Activated CD4-positive, alpha-beta T cell treated with anti-CD3 and anti-CD28 coated beads for 36 hours (primary cell): Measurements from ENCODE around the gene VIPAS39. TPM values are rescaled to one million over a fixed set of nuclear protein-coding genes. Genes with fewer than 3 reads are reported as not detected.

Experiments used
- ATAC-seq: fragments of 200-7000 bp; cut with Tn5 transposase; one replicate; pipeline ENCODE4 v1.10.0; 2021; ENCODE audit warnings: mild to moderate bottlenecking, moderate library complexity
- CTCF ChIA-PET: fragments of 350-600 bp; sonication (Branson Sonifier 250); formaldehyde crosslinking; loops from one replicate; lab custom pipeline; 2021; ENCODE audit warnings: antibody characterized with exemption; lab: Charles Lee
- POLR2A ChIA-PET: fragments of 350-600 bp; sonication (Branson Sonifier 250); formaldehyde crosslinking; loops from one replicate; lab custom pipeline; 2021; ENCODE audit warnings: antibody characterized with exemption, inconsistent platforms; lab: Charles Lee
- DNase-seq: peaks from one replicate; pipeline ENCODE4 v3.0.0-alpha.2; 2020
- H3K27ac Mint-ChIP-seq: one replicate; pipeline ENCODE4 v1.8.0; 2021; ENCODE audit warnings: mixed read lengths
- H3K27me3 Mint-ChIP-seq: one replicate; pipeline ENCODE4 v1.8.0; 2021; ENCODE audit warnings: mixed read lengths
- H3K36me3 Mint-ChIP-seq: one replicate; pipeline ENCODE4 v1.8.0; 2021; ENCODE audit warnings: low read depth, mixed read lengths
- H3K4me1 Mint-ChIP-seq: one replicate; pipeline ENCODE4 v1.8.0; 2021; ENCODE audit warnings: mixed read lengths
- H3K4me3 Mint-ChIP-seq: one replicate; pipeline ENCODE4 v1.8.0; 2021; ENCODE audit warnings: mild to moderate bottlenecking, moderate library complexity, mixed read lengths
- H3K9me3 Mint-ChIP-seq: one replicate; pipeline ENCODE4 v1.8.0; 2021; ENCODE audit warnings: low read depth, mixed read lengths
- intact Hi-C, 2 experiments: fragments of 100-400 bp; cut with DNase I in 1 of 2; cut with micrococcal nuclease in 1 of 2; formaldehyde crosslinking; loops; one replicate each; pipeline versions ENCODE4 v1.14.2 to v1.15.1; 2022 to 2024; cut with DNase I, micrococcal nuclease
- total RNA-seq, 2 experiments: library from RNA; stranded (reverse); gene quantifications; one replicate each; pipeline ENCODE4 v1.2.3, GENCODE V29; 2021

VIPAS39 gene
- total RNA-seq, 2 experiments from 2014 or later, result 16.4 to 20.1 TPM

DNA sequence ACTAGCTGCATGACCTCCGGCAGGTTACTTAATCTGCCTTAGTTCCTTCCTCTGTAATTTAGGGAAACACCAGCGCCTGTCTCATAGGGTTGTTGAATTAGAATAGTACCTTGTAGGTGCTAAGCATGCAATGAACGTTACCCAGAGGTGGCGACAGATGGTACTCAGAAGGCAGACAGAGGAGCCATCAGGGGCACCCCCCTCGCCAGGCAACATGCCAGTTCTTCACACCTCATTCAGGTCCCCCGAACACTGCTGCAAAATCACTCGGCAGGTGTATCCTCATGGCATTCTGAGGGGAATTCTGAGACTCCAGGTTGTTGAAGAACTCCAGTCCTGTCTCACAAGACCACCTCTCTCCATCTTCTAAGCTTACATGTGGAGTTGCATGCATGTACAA lies 31.2 kb upstream of the VIPAS39 start:
- ATAC-seq (no peak), DNase-seq (no peak)
- Mint-ChIP-seq H3K4me1 (no peaks in the 10 kb centered on the region), H3K36me3 (no peaks in the 10 kb centered on the region), H3K9me3 (no peaks in the 10 kb centered on the region), H3K27me3 (no peaks in the 10 kb centered on the region), H3K27ac (no peak overlapping the region), H3K4me3 (no peak overlapping the region)
- ChIA-PET CTCF (no interaction called here), POLR2A (interaction anchor here (0.5 kb wide), 1 partner anchor 337 kb away, joined by 5 read pairs; no protein-coding TSS in a partner anchor)
- intact Hi-C loops, result no loop called here

DNA sequence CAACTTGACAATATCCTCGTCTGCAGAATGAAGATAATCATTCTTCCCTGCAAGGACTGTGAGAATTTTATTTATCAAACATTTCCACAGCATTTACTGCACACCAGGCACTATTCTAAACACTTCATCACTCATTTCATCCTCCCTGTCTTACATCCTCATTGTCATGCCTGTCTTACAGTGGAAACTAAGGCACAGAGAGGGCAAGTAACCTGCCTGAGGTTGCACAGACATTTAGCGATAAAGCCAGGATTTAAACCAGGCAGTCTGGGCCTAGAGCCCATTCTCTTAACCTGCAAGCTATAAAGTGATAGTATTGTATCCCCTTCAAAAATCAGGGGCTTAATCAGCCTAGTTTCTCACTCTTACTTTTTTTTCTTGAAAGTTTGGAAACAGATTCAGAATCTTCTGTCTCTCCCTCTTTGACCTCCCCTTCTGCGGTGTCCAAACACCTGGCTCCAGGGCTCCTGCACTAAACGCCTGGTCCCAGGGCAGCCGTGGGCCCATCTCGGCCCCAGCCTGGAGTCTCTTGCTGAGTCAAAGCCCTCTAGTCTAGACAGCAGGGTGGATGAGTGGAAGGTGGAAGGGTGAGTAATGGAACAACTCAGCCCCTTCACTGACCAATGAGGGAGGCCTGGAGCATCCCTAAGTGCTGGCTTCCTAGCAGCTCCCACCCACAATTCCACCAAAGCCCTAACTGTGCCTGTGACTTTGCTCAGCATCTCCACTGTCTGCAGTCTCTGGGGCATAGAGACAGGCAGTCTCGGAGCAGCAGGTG lies 28.7 kb upstream of the VIPAS39 start:
- H3K27ac Mint-ChIP-seq, result no peak overlapping the region
- intact Hi-C loops, result no loop called here
- ChIA-PET CTCF (interaction anchor here (0.7 kb wide), 1 partner anchor 88 kb away, joined by 3 read pairs; no protein-coding TSS in a partner anchor), POLR2A (interaction anchor here (0.6 kb wide), 1 partner anchor 310 kb away, joined by 4 read pairs; no protein-coding TSS in a partner anchor)
- no peaks in the 10 kb centered on the region for H3K27me3 Mint-ChIP-seq
- H3K9me3 Mint-ChIP-seq, result no peaks in the 10 kb centered on the region
- no peaks in the 10 kb centered on the region for H3K36me3 Mint-ChIP-seq
- no peak overlapping the region for H3K4me3 Mint-ChIP-seq
- no peak for ATAC-seq
- no peak for DNase-seq
- H3K4me1 Mint-ChIP-seq, result no peaks in the 10 kb centered on the region

GRCh38 chr14:77485256-77485655 lies 27.9 kb upstream of the VIPAS39 start:
- intact Hi-C loops, result no loop called here
- Mint-ChIP-seq H3K4me3 (no peak overlapping the region), H3K27ac (no peak overlapping the region), H3K4me1 (no peaks in the 10 kb centered on the region), H3K36me3 (no peaks in the 10 kb centered on the region), H3K9me3 (no peaks in the 10 kb centered on the region), H3K27me3 (no peaks in the 10 kb centered on the region)
- DNase-seq, result no peak
- POLR2A ChIA-PET, result no interaction called here
- CTCF ChIA-PET, result no interaction called here
- no peak for ATAC-seq

- no peak for ATAC-seq
- ChIA-PET POLR2A (interaction anchor here (1.0 kb wide), 1 partner anchor 16 kb away, joined by 3 read pairs; the partner anchor contains the start of gene ISM2), CTCF (no interaction called here)
- H3K27ac Mint-ChIP-seq, result no peak overlapping the region
- no peaks in the 10 kb centered on the region for H3K27me3 Mint-ChIP-seq
- no peaks in the 10 kb centered on the region for H3K4me1 Mint-ChIP-seq
- H3K9me3 Mint-ChIP-seq, result no peaks in the 10 kb centered on the region
- DNase-seq, result no peak
- intact Hi-C loops, result no loop called here
- no peak overlapping the region for H3K4me3 Mint-ChIP-seq
- H3K36me3 Mint-ChIP-seq, result no peaks in the 10 kb centered on the region
Measured at GRCh38 chr14:77482422-77482821, 25.0 kb upstream of the VIPAS39 start.

GRCh38 chr14:77478796-77479195 lies 21.4 kb upstream of the VIPAS39 start:
- H3K27ac Mint-ChIP-seq, result no peak overlapping the region
- ChIA-PET POLR2A (no interaction called here), CTCF (no interaction called here)
- no peak for DNase-seq
- H3K4me3 Mint-ChIP-seq, result no peak overlapping the region
- H3K36me3 Mint-ChIP-seq, result no peaks in the 10 kb centered on the region
- no peaks in the 10 kb centered on the region for H3K4me1 Mint-ChIP-seq
- no peaks in the 10 kb centered on the region for H3K27me3 Mint-ChIP-seq
- no peak for ATAC-seq
- intact Hi-C loops, result no loop called here
- H3K9me3 Mint-ChIP-seq, result no peaks in the 10 kb centered on the region

GRCh38 chr14:77478029-77478428 lies 20.6 kb upstream of the VIPAS39 start:
- Mint-ChIP-seq H3K4me1 (no peaks in the 10 kb centered on the region), H3K27me3 (no peaks in the 10 kb centered on the region), H3K36me3 (no peaks in the 10 kb centered on the region), H3K4me3 (no peak overlapping the region), H3K9me3 (no peaks in the 10 kb centered on the region), H3K27ac (no peak overlapping the region)
- ChIA-PET POLR2A (interaction anchor here (0.6 kb wide), 1 partner anchor 14 kb away, joined by 9 read pairs; no protein-coding TSS in a partner anchor), CTCF (no interaction called here)
- DNase-seq, result no peak
- intact Hi-C loops, result no loop called here
- ATAC-seq, result no peak

DNA sequence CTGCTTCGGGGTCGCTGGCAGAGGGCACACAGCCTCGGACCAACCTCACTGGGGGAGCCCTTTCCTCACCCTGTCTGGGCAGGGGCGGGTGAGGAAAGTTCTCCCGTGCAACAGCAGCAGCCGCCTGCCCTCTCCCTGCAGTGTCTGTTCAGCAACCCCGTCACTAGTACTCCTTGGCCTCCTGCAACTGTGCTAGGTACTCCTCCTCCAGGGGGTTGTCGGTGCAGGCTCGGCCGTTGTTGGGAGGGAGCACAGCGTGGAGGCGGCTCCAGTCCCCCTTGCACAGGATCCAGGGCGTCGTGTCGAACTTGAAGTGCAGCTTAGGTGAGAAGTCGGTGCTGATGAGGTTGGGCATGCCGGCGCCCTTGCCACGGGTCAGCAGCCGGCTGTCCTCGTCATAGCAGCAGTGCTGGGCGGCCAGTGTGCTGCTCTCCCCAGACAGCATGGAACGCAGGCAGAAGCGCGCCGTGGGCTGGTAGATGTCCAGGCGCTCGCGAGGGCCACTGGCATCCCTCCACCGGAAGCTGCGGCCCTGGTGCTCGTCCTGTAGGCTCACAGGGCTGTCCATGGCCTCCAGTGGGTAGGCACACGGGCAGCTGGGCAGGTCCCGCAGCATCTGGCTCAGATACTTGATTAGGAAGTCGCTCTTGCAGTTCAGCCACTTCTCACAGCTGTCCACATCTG lies 18.2 kb upstream of the VIPAS39 start:
- Mint-ChIP-seq H3K9me3 (no peaks in the 10 kb centered on the region), H3K27me3 (no peaks in the 10 kb centered on the region), H3K36me3 (no peaks in the 10 kb centered on the region), H3K4me1 (no peaks in the 10 kb centered on the region), H3K27ac (no peak overlapping the region), H3K4me3 (no peak overlapping the region)
- ATAC-seq, result no peak
- CTCF ChIA-PET, result interaction anchor here (0.6 to 2.5 kb wide), 2 partner anchors 16 to 18 kb away, joined by 4 to 9 read pairs; partner anchors contain the start of gene VIPAS39
- no peak for DNase-seq
- intact Hi-C loops, result no loop called here
- POLR2A ChIA-PET, result no interaction called here

- Mint-ChIP-seq H3K27me3 (no peaks in the 10 kb centered on the region), H3K27ac (no peak overlapping the region), H3K4me1 (no peaks in the 10 kb centered on the region), H3K9me3 (no peaks in the 10 kb centered on the region), H3K36me3 (peaks cover 2% of the 10 kb centered on the region), H3K4me3 (no peak overlapping the region)
- ATAC-seq (no peak), DNase-seq (no peak)
- intact Hi-C loops, result no loop called here
- CTCF ChIA-PET, result interaction anchor here (2.5 kb wide), 1 partner anchor 15 kb away, joined by 9 read pairs; no protein-coding TSS in a partner anchor
- POLR2A ChIA-PET, result no interaction called here
Measured at GRCh38 chr14:77474479-77475177, 17.2 kb upstream of the VIPAS39 start.

GRCh38 chr14:77473921-77474320 lies 16.5 kb upstream of the VIPAS39 start:
- Mint-ChIP-seq H3K4me1 (no peaks in the 10 kb centered on the region), H3K4me3 (no peak overlapping the region), H3K9me3 (no peaks in the 10 kb centered on the region), H3K36me3 (peaks cover 7% of the 10 kb centered on the region), H3K27me3 (no peaks in the 10 kb centered on the region), H3K27ac (no peak overlapping the region)
- no peak for ATAC-seq
- intact Hi-C loops, result no loop called here
- ChIA-PET POLR2A (no interaction called here), CTCF (interaction anchor here (2.5 kb wide), 1 partner anchor 15 kb away, joined by 9 read pairs; no protein-coding TSS in a partner anchor)
- no peak for DNase-seq

GRCh38 chr14:77470224-77470870 lies 12.9 kb upstream of the VIPAS39 start:
- Mint-ChIP-seq H3K27ac (no peak overlapping the region), H3K9me3 (no peaks in the 10 kb centered on the region), H3K27me3 (no peaks in the 10 kb centered on the region), H3K4me1 (no peaks in the 10 kb centered on the region), H3K4me3 (no peak overlapping the region), H3K36me3 (peaks cover 26% of the 10 kb centered on the region)
- POLR2A ChIA-PET, result no interaction called here
- intact Hi-C loops, result no loop called here
- no peak for ATAC-seq
- CTCF ChIA-PET, result interaction anchor here (2.7 kb wide), 1 partner anchor 11 kb away, joined by 10 read pairs; no protein-coding TSS in a partner anchor
- no peak for DNase-seq

DNA sequence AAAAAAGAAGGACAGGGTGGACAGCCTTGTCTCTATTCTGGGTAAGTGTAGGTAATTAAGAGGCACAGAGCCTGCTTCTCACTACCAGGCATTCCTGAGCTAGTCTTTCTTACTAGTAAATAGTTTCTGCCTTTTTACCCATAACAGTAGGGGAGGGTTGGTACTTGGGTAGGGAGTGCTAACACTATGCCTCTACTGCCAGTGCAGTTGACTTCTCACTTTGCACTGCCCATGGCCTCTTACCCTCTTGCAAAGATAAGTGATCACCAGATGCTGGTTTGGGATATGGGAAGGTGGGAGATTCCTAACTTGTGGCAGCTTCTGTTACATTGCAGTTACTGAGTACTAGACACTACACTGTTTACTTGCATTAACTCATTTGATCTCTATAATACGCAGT lies 12.1 kb upstream of the VIPAS39 start:
- Mint-ChIP-seq H3K9me3 (no peaks in the 10 kb centered on the region), H3K27me3 (no peaks in the 10 kb centered on the region), H3K27ac (no peak overlapping the region), H3K4me1 (no peaks in the 10 kb centered on the region), H3K36me3 (peaks cover 33% of the 10 kb centered on the region), H3K4me3 (no peak overlapping the region)
- ChIA-PET CTCF (interaction anchor here (2.7 kb wide), 1 partner anchor 10 kb away, joined by 10 read pairs; no protein-coding TSS in a partner anchor), POLR2A (no interaction called here)
- DNase-seq, result no peak
- intact Hi-C loops, result no loop called here
- no peak for ATAC-seq
